Sigmoid colon (tissue), 7 donors: Measurements from ENCODE around the gene RLN3. TPM values are rescaled to one million over a fixed set of nuclear protein-coding genes. Genes with fewer than 3 reads are reported as not detected.
"Not testable (repeated sequence)": the region's sequence is repeated elsewhere in the genome, so short reads cannot be mapped to it uniquely, and the experiment has no call there.

Experiments
- DNase-seq: peaks from one replicate; pipeline ENCODE4 v3.0.0-alpha.2; 2019
- H3K27ac ChIP-seq, 4 donors: fragments of 200-600 bp; sonication (generic); one replicate each; pipeline ENCODE4 v1.5.1; 2016 to 2019; ENCODE audit warnings: mild to moderate bottlenecking in 1 of 4
- H3K27me3 ChIP-seq, 3 donors: fragments of 200-600 bp; sonication (generic); one replicate each; pipeline ENCODE4 v1.5.1; 2019; ENCODE audit warnings: mild to moderate bottlenecking in 1 of 3
- H3K36me3 ChIP-seq, 4 donors: fragments of 200-600 bp; sonication (generic); one replicate each; pipeline ENCODE4 v1.5.1; 2016 to 2019
- H3K4me1 ChIP-seq, 4 donors: fragments of 200-600 bp; sonication (generic); one replicate each; pipeline ENCODE4 v1.5.1; 2017 to 2019
- H3K4me3 ChIP-seq, 4 donors: fragments of 200-600 bp; sonication (generic); one replicate each; pipeline ENCODE4 v1.5.1; 2017 to 2019; ENCODE audit warnings: mild to moderate bottlenecking in 2 of 4, moderate library complexity in 1 of 4
- H3K9me3 ChIP-seq, 4 donors: fragments of 200-600 bp in 3 of 4; sonication (generic) in 3 of 4; one replicate each; pipeline versions ENCODE4 v1.5.1 to v1.6.1; 2013 to 2019
- EP300 ChIP-seq, 4 donors: sonication (generic); formaldehyde crosslinking; IDR thresholded peaks; one replicate each; pipeline ENCODE4 v1.6.1; 2017; ENCODE audit warnings: antibody characterized with exemption in 4 of 4
- POLR2A ChIP-seq, 2 donors: fragments of 450-650 bp; IDR thresholded peaks; one replicate each; pipeline ENCODE4 v1.6.1; 2016; ENCODE audit warnings: antibody characterized with exemption in 2 of 2, mild to moderate bottlenecking in 2 of 2, moderate library complexity in 2 of 2
- POLR2AphosphoS5 ChIP-seq, 4 donors: sonication (generic); formaldehyde crosslinking; IDR thresholded peaks; one replicate each; pipeline ENCODE4 v1.6.1; 2017; ENCODE audit warnings: antibody characterized with exemption in 4 of 4
- WGBS, 2 donors: extraction: QIAGEN DNeasy Blood & Tissue Kit; methylation state at CpG; one replicate each; pipeline ENCODE4 v1.1.7; 2013; 5-methylcytosine and 5-hydroxymethylcytosine counted together
- intact Hi-C: fragments of 100-400 bp; cut with DNase I; formaldehyde crosslinking; loops from one replicate; pipeline ENCODE4 v1.15.1; 2023
- polyA plus RNA-seq, 3 donors: library from polyadenylated mRNA; stranded (reverse); fragments of 200-250 nt; gene quantifications; one replicate each; pipeline ENCODE4 v1.2.3, GENCODE V29; 2013
- total RNA-seq, 4 donors: library from RNA; depleted of rRNA; stranded (reverse); fragments of >200 nt; gene quantifications; one replicate each; pipeline ENCODE4 v1.1.0, GENCODE V29; 2016
- TF ChIP-seq, protein P1 (sequence below), 4 experiments: fragments of 450-650 bp in 3 of 4; fragments of 200-600 bp in 1 of 4; IDR thresholded peaks; one replicate each; pipeline ENCODE4 v1.5.1; 2016 to 2019; ENCODE audit warnings: antibody characterized with exemption in 4 of 4, mild to moderate bottlenecking in 3 of 4, moderate library complexity in 2 of 4
- donor health status: healthy with polysubstance abuse.
- donor health status: Bipolar disorder and iron deficiency.
- donor health status: healthy.

RLN3 gene
- total and polyA plus RNA-seq, 7 donors, result 1.1 TPM; not detected in 6

DNA sequence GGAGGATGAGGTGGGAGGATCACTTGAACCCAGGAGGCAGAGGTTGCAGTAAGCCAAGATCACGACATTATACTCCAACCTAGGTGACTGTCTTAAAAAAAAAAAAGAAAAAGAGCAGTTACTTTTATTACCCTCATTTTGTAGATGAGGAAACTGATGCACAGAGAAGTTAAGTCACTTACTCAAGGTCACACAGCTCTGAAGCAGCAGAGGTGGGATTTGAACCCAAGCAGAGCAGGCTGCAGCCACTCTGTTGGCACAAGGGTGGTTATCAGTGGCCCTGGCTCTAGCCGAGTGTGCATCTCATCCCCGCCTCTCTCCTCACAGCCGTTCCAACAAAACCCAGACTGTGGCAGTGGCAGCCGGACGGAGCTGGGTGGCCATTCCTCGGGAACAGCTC, 11.2 kb downstream of the RLN3 start:
- TF ChIP-seq POLR2A (IDR thresholded peaks at IDR 0.05), result no peak
- TF ChIP-seq, protein P1, sequence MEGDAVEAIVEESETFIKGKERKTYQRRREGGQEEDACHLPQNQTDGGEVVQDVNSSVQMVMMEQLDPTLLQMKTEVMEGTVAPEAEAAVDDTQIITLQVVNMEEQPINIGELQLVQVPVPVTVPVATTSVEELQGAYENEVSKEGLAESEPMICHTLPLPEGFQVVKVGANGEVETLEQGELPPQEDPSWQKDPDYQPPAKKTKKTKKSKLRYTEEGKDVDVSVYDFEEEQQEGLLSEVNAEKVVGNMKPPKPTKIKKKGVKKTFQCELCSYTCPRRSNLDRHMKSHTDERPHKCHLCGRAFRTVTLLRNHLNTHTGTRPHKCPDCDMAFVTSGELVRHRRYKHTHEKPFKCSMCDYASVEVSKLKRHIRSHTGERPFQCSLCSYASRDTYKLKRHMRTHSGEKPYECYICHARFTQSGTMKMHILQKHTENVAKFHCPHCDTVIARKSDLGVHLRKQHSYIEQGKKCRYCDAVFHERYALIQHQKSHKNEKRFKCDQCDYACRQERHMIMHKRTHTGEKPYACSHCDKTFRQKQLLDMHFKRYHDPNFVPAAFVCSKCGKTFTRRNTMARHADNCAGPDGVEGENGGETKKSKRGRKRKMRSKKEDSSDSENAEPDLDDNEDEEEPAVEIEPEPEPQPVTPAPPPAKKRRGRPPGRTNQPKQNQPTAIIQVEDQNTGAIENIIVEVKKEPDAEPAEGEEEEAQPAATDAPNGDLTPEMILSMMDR (IDR thresholded peaks at IDR 0.05), result no peak
- TF ChIP-seq EP300 (IDR thresholded peaks at IDR 0.05), result no peak
- TF ChIP-seq POLR2AphosphoS5 (IDR thresholded peaks at IDR 0.05), result no peak
- WGBS, 2 donors, result 83 to 93% methylated on average over 7 of the region's 7 CpGs

DNA sequence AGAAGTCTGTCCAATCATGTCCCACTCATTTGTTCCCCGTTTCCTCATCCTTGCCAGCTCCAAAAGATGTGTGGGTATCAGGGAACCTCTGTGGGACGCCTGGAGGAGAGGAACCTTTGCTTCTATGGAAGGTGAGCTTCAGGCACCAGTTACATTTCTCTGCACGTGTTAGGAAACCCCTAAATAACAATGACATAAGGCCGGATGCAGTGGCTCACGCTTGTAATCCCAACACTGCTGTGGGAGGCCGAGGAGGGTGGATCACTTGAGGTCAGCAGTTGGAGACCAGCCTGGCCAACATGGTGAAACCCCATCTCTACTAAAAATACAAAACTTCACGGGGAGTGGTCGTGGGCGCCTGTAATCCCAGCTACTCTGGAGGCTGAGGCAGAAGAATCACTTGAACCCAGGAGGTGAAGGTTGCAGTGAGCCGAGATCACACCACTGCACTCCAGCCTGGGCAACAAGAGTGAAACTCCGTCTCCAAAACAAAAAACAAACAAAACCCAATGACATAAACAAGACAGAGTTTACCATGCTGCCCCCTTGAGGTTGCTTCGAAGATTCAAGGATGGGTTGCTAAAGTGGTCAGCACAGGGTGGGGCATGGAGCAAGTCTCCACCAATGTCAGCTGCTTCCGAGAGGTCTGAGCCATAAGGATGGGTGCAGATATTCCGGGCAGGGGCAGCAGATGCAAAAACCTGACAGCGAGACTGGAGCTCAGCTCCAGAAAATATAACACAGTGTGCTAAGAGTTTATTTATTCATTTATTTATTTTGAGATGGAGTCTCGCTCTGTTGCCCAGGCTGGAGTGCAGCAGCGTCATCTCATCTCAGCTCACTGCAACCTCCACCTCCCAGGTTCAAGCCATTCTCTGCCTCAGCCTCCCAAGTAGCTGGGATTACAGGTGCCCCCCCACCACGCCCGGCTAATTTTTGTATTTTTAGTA, 15.0 kb downstream of the RLN3 start:
- not testable (repeated sequence) for H3K27ac ChIP-seq, DNase-seq

More for the DNA sequence above, 11.2 kb downstream of the RLN3 start:
- H3K9me3 ChIP-seq, result no peaks in the 10 kb centered on the region
- DNase-seq, result no peak
- H3K27me3 ChIP-seq, result no peaks in the 10 kb centered on the region
- no peaks in the 10 kb centered on the region for H3K36me3 ChIP-seq
- no peak overlapping the region for H3K27ac ChIP-seq
- no peaks in the 10 kb centered on the region for H3K4me1 ChIP-seq
- intact Hi-C loops, result no loop called here
- no peak overlapping the region for H3K4me3 ChIP-seq

DNA sequence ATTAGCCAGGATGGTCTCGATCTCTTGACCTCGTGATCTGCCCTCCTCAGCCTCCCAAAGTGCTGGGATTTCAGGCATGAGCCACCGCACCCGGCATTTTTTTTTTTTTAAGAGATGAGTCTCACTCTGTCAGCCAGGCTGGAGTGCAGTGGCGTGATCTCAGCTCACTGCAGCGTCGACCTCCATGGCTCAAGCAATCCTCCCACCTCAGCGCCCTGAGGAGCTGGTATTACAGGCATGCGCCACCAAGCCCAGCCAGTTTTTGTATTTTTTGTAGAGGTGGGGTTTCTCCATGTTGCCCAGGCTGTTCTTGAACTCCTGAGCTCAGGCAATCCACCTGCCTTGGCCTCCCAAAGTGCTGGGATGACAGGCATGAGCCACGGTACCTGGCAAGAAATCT, 19.9 kb downstream of the RLN3 start:
- WGBS, 2 donors, result 96 to 99% methylated on average over 10 of the region's 10 CpGs
- H3K4me3 ChIP-seq, H3K9me3 ChIP-seq, H3K27me3 ChIP-seq, H3K4me1 ChIP-seq, H3K27ac ChIP-seq, H3K36me3 ChIP-seq, DNase-seq: not testable (repeated sequence)
- intact Hi-C loops, result loop anchor here (10.0 kb wide), 1 partner anchor 453 kb away; no protein-coding TSS in a partner anchor

More for the DNA sequence above, 15.0 kb downstream of the RLN3 start:
- not testable (repeated sequence) for H3K27me3 ChIP-seq, H3K36me3 ChIP-seq, H3K9me3 ChIP-seq, H3K4me3 ChIP-seq, H3K4me1 ChIP-seq
- intact Hi-C loops, result loop anchor here (10.0 kb wide), 1 partner anchor 448 kb away; no protein-coding TSS in a partner anchor
- 68 to 70% methylated on average over 19 of the region's 19 CpGs for WGBS, 2 donors
- TF ChIP-seq, protein P1 (IDR thresholded peaks at IDR 0.05), result peak in 2 of 4 experiments; percentile 26 to 40

DNA sequence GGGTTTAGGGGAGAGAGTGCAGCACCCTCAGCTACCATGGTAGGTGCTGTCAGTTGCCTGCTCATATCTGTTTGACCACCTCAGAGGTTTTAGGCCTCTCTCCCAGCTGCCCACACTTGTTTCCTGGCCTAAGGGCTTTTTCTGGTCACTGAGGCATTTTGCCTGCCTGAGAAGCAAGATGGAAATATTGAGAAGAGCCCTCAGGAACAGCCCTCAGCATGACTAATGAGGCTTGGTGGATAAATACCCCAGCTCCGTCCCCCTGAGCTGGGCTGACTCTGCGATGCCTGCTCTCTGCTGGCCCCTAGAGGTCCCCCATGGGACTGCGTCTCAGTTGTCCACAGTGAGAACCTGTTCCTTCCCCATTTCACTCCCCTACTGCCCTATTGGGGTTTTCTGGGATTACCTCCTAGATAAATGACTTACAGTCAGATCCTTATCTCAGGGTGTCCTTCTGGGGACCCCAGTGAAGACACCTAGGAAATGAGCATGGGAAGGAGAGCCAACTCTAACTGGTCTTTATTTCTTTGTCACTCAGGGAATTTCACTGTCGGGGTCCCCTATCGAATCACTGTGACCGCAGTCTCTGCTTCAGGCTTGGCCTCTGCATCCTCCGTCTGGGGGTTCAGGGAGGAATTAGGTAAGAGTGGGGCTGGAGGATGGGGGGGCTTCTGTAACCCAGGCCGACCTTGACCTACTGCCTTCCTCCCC, 20.6 kb downstream of the RLN3 start:
- no peak for TF ChIP-seq POLR2AphosphoS5 (IDR thresholded peaks at IDR 0.05)
- TF ChIP-seq, protein P1 (IDR thresholded peaks at IDR 0.05), result peak in 3 of 4 experiments; percentile 47 to 67 (median 48)
- H3K27me3 ChIP-seq, result no peaks in the 10 kb centered on the region
- intact Hi-C loops, result loop anchor here (10.0 kb wide), 1 partner anchor 454 kb away; no protein-coding TSS in a partner anchor
- H3K9me3 ChIP-seq, result no peaks in the 10 kb centered on the region
- H3K36me3 ChIP-seq, result no peaks in the 10 kb centered on the region
- no peak overlapping the region for H3K27ac ChIP-seq
- WGBS, 2 donors, result 73 to 80% methylated on average over 8 of the region's 8 CpGs
- H3K4me3 ChIP-seq, result no peak overlapping the region
- no peaks in the 10 kb centered on the region for H3K4me1 ChIP-seq
- DNase-seq, result no peak

DNA sequence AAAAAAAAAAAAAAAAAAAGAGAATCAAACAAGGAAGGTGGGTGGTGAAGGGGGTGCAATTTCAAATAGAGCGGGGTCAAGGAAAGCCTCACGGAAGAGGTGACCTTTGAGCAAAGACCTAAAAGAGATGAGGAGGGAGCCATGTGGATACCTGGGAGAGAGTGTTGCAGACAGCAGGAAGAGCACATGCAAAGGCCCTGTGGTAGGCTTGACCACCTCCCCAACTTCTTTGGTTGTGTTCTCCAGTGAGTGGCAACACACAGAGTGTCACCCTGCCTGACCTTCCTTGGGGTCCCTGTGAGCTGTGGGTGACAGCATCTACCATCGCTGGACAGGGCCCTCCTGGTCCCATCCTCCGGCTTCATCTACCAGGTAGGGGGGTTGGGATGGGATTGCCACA, 22.6 kb downstream of the RLN3 start:
- TF ChIP-seq POLR2AphosphoS5 (IDR thresholded peaks at IDR 0.05) (no peak), EP300 (IDR thresholded peaks at IDR 0.05) (no peak), POLR2A (IDR thresholded peaks at IDR 0.05) (no peak)
- TF ChIP-seq, protein P1 (IDR thresholded peaks at IDR 0.05), result no peak
- Histone ChIP-seq H3K4me3 (no peak overlapping the region), H3K4me1 (no peaks in the 10 kb centered on the region), H3K36me3 (no peaks in the 10 kb centered on the region), H3K27ac (no peak overlapping the region), H3K27me3 (no peaks in the 10 kb centered on the region), H3K9me3 (no peaks in the 10 kb centered on the region)
- WGBS, 2 donors, result 96 to 97% methylated on average over 4 of the region's 4 CpGs
- intact Hi-C loops, result no loop called here
- DNase-seq, result no peak

DNA sequence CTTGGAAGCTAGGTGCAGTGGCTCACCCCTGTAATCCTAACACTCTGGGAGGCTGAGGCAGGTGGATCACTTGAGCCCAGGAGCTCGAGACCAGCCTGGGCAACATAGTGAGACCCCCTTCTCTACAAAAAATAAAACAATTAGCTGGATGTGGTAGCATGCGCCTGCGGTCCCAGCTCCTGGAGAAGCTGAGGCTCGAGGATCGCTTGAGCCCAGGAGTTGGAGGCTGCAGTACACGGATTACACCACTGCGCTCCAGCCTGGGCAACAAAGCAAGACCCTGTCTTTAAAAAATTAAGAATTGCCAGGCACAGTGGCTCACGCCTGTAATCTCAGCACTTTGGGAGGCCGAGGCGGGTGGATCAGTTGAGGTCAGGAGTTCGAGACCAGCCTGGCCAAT, 23.0 kb downstream of the RLN3 start:
- intact Hi-C loops, H3K36me3 ChIP-seq, H3K27me3 ChIP-seq, H3K4me1 ChIP-seq, H3K4me3 ChIP-seq, DNase-seq, H3K27ac ChIP-seq, H3K9me3 ChIP-seq: not testable (repeated sequence)
- WGBS, 2 donors, result 95 to 96% methylated on average over 11 of the region's 11 CpGs
